NCI-H748 (cell line): ENCODE data around the gene TAMALIN.

Source experiments
- DNase-seq: peaks from one replicate; lab custom pipeline; 2025; ENCODE audit not compliant: unreplicated experiment; lab: John Stamatoyannopoulos, UW

Gene TAMALIN

DNA sequence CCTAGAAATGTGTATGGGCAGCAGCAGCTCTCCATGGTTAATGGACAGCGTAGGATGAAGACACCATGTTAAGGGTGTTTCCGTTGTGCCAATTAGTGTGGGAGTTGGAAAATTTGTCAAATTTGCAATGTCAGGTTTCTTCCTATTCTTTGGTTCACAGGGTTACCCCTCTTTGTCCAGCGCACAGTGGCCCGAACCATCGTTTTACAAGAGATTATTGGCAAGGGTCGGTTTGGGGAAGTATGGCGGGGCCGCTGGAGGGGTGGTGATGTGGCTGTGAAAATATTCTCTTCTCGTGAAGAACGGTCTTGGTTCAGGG, 26.0 kb upstream of the TAMALIN start:
- DNase-seq: no peak

DNA sequence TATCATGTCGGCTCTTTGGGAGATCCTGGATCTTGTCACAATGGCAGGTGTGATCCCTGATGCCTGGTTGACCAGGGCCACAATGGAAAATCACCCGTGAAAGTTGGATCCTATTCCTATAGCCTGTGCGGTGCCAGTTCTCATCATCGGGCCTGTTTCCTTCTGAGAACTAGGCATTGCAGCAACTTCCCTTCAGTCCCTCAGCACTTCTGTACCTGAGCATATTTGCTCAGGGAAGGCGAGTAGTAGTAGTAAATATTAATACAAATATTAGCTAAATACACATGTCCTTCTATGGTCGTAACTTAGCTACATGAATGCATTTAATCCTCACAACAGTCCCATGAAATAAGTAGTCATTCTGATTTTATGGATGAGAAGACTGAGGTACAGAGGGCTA, 22.1 kb upstream of the TAMALIN start:
- DNase-seq: no peak

- no peak for DNase-seq
These were observed 21.5 kb upstream of the TAMALIN start for GRCh38 chr12:51985154-51985835.

DNA sequence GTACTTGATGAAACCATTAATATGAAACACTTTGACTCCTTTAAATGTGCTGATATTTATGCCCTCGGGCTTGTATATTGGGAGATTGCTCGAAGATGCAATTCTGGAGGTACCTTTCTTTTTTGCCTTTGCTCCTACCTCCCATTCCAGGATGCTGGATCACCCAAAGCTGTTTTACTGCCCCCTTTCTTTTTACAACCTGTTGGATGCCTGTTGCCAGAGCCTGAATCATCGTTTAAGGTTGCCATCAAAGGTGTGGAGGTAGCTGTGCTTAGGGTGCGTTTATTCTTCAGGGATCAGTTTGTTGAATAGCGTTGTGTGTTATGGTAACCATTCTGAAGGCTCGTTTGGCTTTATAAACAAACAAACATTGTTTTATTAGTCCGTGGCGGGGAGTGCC, 19.9 kb upstream of the TAMALIN start:
- no peak for DNase-seq

GRCh38 chr12:51992246-51992645, 14.5 kb upstream of the TAMALIN start:
- no peak for DNase-seq

GRCh38 chr12:51994539-51994820, 12.3 kb upstream of the TAMALIN start:
- DNase-seq: no peak

GRCh38 chr12:51994959-51995358, 11.8 kb upstream of the TAMALIN start:
- no peak for DNase-seq

DNA sequence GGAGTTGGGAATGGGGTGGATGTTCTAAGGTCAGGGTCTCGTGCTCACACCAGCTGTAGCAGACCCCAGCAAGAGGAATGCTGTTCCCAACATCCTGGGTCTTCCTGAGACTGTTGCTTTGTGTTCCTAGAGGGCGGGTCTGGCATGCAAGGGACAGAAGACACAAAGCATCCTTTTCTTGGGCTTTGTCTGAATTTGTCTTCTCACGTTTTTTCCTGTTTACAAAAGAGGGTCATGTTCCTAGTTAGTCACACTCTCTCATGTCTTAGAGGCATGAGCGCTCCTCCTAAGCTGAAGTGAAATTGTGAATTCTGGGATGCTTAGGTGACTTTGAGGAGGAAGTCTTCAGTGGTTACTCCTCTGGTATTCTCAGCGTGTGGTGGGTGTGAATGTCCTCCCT, 9.6 kb upstream of the TAMALIN start:
- no peak for DNase-seq

GRCh38 chr12:52003016-52003550, 3.7 kb upstream of the TAMALIN start:
- DNase-seq: no peak

GRCh38 chr12:52003591-52003990, 3.2 kb upstream of the TAMALIN start:
- no peak for DNase-seq

DNA sequence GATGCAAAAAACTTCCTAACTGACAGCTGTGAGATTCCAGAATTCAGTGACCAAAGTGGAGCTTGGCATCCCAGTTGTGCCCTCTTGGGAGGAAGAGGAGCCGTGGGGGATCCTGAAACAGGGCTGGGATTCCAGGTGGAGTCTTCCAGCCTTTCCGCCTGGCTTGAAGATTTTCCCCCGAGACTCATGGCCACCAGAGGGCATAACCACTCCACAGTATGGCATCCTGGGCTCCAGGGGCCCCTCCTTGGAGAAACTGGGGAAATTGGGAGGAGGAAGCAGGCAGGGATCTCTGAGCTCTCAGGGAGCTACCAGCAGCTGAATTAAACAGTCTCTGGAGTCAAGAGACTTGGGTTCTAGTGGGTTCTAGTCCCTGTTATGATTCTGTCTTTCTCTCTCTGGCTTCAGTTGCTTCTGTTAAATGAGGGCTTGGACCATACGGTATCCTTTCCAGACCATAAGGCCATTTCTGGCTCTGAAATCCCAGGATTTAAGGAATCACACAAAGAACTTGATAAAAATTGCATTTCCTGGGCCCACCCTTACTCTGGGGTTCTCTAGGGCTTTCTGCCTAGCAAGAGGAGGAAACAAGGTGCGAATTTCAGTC, 2.6 kb upstream of the TAMALIN start:
- peak; percentile 46 for DNase-seq

DNA sequence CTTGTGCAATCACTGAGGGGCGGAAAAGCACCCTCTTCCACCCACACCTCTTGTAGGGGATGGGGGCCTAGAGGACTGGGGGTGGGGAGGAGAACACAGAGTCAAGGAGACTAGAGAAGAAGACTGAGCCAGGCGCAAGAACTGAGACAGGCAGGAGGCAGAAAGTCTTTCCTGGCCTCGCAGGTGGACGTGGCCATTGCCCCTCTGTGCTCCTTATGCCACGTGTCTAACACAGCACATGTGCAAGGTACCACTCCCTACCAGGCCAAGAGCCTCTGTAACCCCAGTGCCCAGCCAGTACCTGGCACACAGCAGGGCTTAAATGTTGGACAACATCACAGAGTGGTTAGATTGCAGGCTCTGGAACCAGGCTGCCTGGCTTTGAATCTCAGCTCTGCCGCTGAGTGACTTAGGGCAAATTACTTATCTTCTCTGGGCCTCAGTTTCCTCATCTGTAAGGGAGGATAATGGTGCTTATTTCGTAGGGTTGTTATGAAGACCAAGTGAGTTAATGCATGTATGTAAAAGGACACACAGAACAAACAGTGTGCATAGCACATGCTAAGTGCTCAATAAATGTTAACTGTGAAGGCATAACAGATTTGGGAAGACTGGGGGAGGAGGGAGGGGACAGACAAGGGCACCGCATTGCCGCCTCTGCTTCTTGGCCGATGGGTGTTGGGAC, 1.4 kb upstream of the TAMALIN start:
- no peak for DNase-seq

- DNase-seq: peak; percentile 60
These were observed 643 bp upstream of the TAMALIN start for GRCh38 chr12:52005903-52006703.

DNA sequence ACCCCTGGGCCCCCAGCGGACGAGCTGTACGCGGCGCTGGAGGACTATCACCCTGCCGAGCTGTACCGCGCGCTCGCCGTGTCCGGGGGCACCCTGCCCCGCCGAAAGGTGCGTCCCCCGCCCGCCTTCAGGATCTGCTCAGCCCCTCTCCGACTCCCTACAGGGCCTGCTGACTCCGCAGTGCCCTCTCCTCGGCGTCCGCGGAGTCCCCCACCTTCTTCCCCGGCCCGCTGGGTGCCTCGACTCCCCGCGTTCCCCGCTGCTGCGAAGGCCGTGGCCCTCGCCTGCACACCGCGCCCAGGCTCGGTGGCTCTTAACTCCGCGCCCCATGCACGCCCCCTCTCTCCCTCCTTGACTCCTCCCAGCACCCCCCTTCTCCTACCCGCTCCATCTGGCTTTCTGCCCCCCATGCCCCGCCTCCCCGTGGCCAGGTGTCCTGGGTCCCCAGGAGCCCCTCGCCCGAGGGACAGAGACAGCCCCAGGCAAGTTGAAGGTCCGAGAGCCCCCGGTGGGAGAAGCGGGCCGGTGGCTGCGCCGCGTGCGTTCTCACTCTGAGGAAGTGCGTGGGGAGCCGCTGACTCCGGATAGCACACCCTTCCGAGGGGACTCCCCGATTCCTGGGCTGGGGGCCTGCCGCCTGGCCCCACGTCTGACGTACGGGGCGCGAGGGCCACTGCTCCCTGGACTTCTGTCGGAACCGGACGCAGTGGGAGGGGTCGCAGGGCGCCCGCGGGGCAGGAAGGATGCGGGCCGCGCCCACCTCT, 594 bp downstream of the TAMALIN start:
- no peak for DNase-seq

- no peak for DNase-seq
These were observed 1.3 kb downstream of the TAMALIN start for GRCh38 chr12:52007982-52008510.

GRCh38 chr12:52009081-52009751, 2.5 kb downstream of the TAMALIN start:
- DNase-seq: no peak

- DNase-seq: no peak
These were observed 3.4 kb downstream of the TAMALIN start for GRCh38 chr12:52010152-52010622.

DNA sequence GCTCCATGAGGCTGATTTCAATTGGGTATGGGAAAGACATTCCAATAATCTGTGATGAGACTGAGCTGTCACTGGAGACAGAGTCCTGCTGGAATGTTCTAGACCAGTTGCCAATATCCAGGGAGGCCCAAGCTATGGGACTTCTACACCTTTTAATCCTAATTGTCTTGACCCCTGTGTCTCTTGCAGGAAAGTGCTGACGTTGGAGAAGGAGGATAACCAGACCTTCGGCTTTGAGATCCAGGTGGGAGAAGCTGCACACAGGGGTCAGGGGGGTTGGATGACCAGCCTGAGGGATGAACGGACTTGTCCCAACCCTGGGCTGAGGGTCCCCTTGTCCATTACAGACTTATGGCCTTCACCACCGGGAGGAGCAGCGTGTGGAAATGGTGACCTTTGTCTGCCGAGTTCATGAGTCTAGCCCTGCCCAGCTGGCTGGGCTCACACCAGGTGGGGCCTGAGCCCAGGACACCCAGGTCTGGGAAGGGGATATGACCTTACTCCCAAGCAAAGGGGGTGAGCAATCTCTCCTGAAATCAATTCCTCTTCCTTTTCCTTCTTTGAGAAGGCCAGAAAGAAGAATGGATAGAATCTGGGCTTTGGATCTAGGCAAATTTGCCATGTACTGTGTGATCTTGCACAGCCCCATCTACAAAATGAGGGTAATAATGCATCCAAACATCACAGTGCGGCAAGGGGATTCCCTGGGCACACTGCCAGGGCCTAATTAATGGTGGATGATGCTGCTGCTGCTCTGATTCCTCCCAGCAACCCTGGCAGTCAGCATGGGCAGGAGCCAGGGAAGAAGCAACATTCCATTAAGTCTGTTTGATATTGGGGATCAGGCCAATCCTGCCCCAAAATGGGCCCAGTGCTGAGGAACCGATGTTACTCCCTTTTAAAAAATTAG, 4.2 kb downstream of the TAMALIN start:
- peak; percentile 61 for DNase-seq

DNA sequence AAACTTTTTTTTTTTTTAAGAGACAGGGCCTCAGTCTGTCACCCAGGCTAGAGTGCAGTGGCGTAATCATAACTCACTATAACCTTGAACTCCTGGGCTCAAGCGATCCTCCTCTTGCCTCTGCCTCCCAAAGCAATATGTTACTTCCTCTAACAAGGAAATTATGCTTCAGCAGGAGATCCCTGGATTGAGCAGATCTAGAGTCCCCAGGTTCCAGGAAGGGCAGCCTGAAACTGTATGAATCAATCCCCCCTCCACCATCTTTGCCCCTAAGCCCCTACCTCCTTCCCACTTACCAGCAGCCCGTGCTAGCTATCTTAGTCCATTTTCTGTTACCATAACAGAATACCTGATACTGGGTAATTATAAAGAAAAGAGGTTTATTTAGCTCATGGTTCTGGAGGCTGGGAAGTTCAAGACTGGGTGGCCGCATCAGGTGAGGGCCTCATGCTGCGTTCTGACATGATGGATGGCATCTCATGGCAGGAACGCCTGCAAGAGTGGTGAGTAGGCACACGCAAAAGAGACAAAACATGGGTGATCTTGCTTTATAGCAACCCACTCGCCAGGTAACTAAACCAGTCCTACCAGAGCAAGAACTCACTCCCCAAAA, 5.0 kb downstream of the TAMALIN start:
- no peak for DNase-seq
